ENCODE data around the gene SLIT2. TPM values are rescaled to one million over a fixed set of nuclear protein-coding genes. Genes with fewer than 3 reads are reported as not detected.

SLIT2 gene
- total and polyA plus RNA-seq, 2 donors (not counting 1 experiment from before 2014, with no cell fraction given), result not detected

DNA sequence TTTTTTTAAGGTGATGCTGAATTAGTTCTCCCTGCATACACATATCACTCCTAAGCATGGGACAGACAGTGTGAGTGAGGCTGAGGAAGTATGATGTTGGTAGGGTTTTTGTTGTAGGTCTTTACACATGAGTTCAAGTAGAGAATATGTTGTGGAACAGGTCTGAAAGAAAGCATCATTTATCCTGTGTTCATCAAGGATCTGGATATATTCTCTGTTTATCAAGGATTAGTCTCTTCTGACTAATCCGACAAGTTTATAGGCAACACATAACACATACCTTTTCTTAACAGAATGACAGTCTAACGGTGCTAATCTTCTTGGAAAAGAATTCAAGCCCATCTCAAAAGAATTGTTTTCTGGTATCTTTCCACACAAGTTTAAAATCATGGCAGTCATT, 10.5 kb downstream of the SLIT2 start:
- WGBS (ENCODE audit: insufficient coverage), result no CpG with 5 or more reads among the region's 2 CpGs
- Mint-ChIP-seq H3K9me3 (ENCODE audit: insufficient read depth) (no peaks in the 10 kb centered on the region), H3K27me3 (peaks cover 9% of the 10 kb centered on the region), H3K4me1 (no peaks in the 10 kb centered on the region), H3K27ac (no peak overlapping the region), H3K4me3 (no peak overlapping the region)
- Histone ChIP-seq H4K20me1 (ENCODE audit: control insufficient read depth, insufficient read depth, low read length, poor library complexity, severe bottlenecking) (no peaks in the 10 kb centered on the region), H3K4me2 (replicated peaks; ENCODE audit: low read depth, low read length, poor library complexity, severe bottlenecking) (no peak overlapping the region), H3K9me3 (ENCODE audit: control extremely low read depth in 1 of 3, control insufficient read depth in 2 of 3, insufficient read depth in 1 of 3, low read length in 2 of 3) (no peaks in the 10 kb centered on the region), H3K9ac (ENCODE audit: low read length) (no peak overlapping the region), H3K36me3 (replicated peaks in 1 of 2; ENCODE audit: control extremely low read depth in 1 of 2, control insufficient read depth in 1 of 2, extremely low read depth in 1 of 2, insufficient read depth in 2 of 2, low read length in 1 of 2) (no peaks in the 10 kb centered on the region), H3K4me1 (ENCODE audit: control insufficient read depth in 2 of 2, insufficient read depth in 2 of 2, low read length in 2 of 2) (no peaks in the 10 kb centered on the region), H2AFZ (ENCODE audit: insufficient read depth, low read depth, low read length, poor library complexity, severe bottlenecking) (no peak overlapping the region), H3K27me3 (replicated peaks in 1 of 4; ENCODE audit: control extremely low read depth in 1 of 4, control insufficient read depth in 3 of 4, insufficient read depth in 4 of 4, low read length in 3 of 4) (peaks cover 0 to 4% (median 0%) of the 10 kb centered on the region in 4 experiments), H3K27ac (ENCODE audit: low read length in 2 of 2) (no peak overlapping the region), H3K79me2 (ENCODE audit: control insufficient read depth, insufficient read depth, low read length) (no peaks in the 10 kb centered on the region), H3K4me3 (ENCODE audit: control extremely low read depth in 1 of 5, extremely low read depth in 1 of 5, insufficient read depth in 1 of 5, low read depth in 2 of 5, low read length in 4 of 5) (no peak overlapping the region)
- intact Hi-C loops (cut with micrococcal nuclease), result no loop called here
- DNase-seq (no peak), ATAC-seq (ENCODE audit: low read depth) (no peak)
- ChIA-PET POLR2A (no interaction called here), CTCF (no interaction called here)
- no peak for TF ChIP-seq CTCF (IDR thresholded peaks at IDR 0.05)
- TF ChIP-seq EZH2 (IDR thresholded peaks at IDR 0.05; ENCODE audit: borderline replicate concordance, insufficient read depth, low read depth, low read length, poor library complexity, severe bottlenecking), result no peak

DNA sequence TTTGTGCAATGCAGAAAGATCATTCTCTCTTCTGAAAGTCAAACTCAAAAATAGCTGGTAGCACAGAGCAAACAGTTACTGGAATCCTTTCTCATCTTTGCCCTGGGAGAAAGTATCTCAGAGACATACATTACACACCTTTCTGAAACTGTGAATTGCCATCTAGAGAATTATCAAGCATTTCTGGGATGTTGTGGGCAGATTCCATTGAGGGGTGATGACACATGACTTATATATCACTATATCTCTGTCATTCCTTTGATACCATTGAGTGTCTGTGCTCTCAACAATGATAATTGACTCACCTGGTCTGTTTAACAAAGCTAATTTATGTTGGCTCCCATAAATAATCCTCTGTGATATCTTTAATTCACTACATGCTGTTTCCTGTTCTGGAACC, 13.0 kb downstream of the SLIT2 start:
- H4K20me1 ChIP-seq (ENCODE audit: control insufficient read depth, insufficient read depth, low read length, poor library complexity, severe bottlenecking), result no peaks in the 10 kb centered on the region
- H3K4me1 ChIP-seq (ENCODE audit: control insufficient read depth in 2 of 2, insufficient read depth in 2 of 2, low read length in 2 of 2), result no peaks in the 10 kb centered on the region
- H3K9ac ChIP-seq (ENCODE audit: low read length), result no peak overlapping the region
- no peaks in the 10 kb centered on the region for H3K9me3 ChIP-seq (ENCODE audit: control extremely low read depth in 1 of 3, control insufficient read depth in 2 of 3, insufficient read depth in 1 of 3, low read length in 2 of 3)
- ChIA-PET CTCF (no interaction called here), POLR2A (no interaction called here)
- Mint-ChIP-seq H3K4me3 (no peak overlapping the region), H3K4me1 (no peaks in the 10 kb centered on the region), H3K27me3 (peaks cover 4% of the 10 kb centered on the region), H3K27ac (no peak overlapping the region), H3K9me3 (ENCODE audit: insufficient read depth) (no peaks in the 10 kb centered on the region)
- ATAC-seq (ENCODE audit: low read depth), result no peak
- H3K27me3 ChIP-seq (replicated peaks in 1 of 4; ENCODE audit: control extremely low read depth in 1 of 4, control insufficient read depth in 3 of 4, insufficient read depth in 4 of 4, low read length in 3 of 4), result peaks cover 0 to 2% (median 0%) of the 10 kb centered on the region in 4 experiments
- no peak overlapping the region for H2AFZ ChIP-seq (ENCODE audit: insufficient read depth, low read depth, low read length, poor library complexity, severe bottlenecking)
- intact Hi-C loops (cut with micrococcal nuclease), result no loop called here
- no peak overlapping the region for H3K4me3 ChIP-seq (ENCODE audit: control extremely low read depth in 1 of 5, extremely low read depth in 1 of 5, insufficient read depth in 1 of 5, low read depth in 2 of 5, low read length in 4 of 5)
- no peak for DNase-seq
- no peaks in the 10 kb centered on the region for H3K36me3 ChIP-seq (replicated peaks in 1 of 2; ENCODE audit: control extremely low read depth in 1 of 2, control insufficient read depth in 1 of 2, extremely low read depth in 1 of 2, insufficient read depth in 2 of 2, low read length in 1 of 2)
- no peaks in the 10 kb centered on the region for H3K79me2 ChIP-seq (ENCODE audit: control insufficient read depth, insufficient read depth, low read length)
- H3K4me2 ChIP-seq (replicated peaks; ENCODE audit: low read depth, low read length, poor library complexity, severe bottlenecking), result no peak overlapping the region
- no peak for TF ChIP-seq EZH2 (IDR thresholded peaks at IDR 0.05; ENCODE audit: borderline replicate concordance, insufficient read depth, low read depth, low read length, poor library complexity, severe bottlenecking)
- no peak for TF ChIP-seq CTCF (IDR thresholded peaks at IDR 0.05)
- H3K27ac ChIP-seq (ENCODE audit: low read length in 2 of 2), result no peak overlapping the region

Measured in B cell (primary cell).